ENCODE measurements around the gene RASGRP1.

The RASGRP1 gene

DNA sequence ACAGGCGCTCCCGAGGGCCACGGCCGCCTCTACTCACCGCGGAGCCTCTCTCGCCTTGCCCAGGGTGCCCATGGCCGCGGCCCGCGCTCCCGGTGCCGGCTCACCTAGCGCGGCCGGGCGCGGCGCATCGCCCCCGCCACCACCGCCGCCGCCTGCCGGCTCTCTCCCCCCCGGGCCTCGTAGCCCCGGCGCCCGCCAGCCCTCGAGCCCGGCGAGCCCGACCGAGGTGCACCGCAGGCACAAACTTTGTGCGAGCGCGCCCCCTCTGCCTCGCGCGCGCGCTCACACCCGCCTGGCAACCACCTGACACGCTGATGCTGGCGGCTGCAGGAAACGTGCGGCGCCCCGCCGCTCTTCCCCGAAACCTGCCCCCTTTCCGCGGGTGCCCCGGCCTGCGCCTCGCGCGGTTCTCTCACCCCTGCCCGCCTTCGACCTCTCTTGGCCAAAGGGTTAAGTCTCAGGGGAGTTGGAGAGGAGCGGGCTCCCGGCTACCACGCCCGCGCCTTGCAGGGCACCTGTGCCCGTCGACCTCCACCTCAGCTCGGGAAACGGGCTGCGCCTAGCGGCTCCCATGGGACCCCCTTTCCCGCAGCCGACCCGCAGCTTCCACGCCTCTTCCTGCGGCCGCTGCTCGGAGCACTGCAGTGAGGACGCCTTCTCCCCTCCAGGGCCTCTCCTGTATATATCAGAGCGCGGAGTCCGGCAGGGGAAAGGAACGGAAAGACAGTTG lies at the start of gene RASGRP1:
Gene RASGRP1, minus strand, starts transcription at position 258 of the 730 bp plus-strand sequence. Its CDS starts 186 bp downstream, at position 72.
- Histone ChIP-seq H3K4me2 (ENCODE audit: low read length) (peak within 1 kb of the TSS; percentile 96), H4K20me1 (ENCODE audit: insufficient read depth, low read length) (peaks cover 7% of the 10 kb centered on the region; the same call in 1 of the 2 replicates), H3K4me3 (ENCODE audit: low read length) (peak within 1 kb of the TSS; percentile 88), H3K9me3 (ENCODE audit: insufficient read depth, low read length) (no peaks in the 10 kb centered on the region), H3K36me3 (replicated peaks; ENCODE audit: low read depth, low read length) (peaks cover 17% of the 10 kb centered on the region), H3K27ac (ENCODE audit: low read length) (peak within 1 kb of the TSS; percentile 81), H3K4me1 (ENCODE audit: low read length) (peaks cover 43% of the 10 kb centered on the region), H3K79me2 (ENCODE audit: low read length) (peaks cover 48% of the 10 kb centered on the region), H3K27me3 (ENCODE audit: low read depth, low read length) (no peaks in the 10 kb centered on the region), H2AFZ (ENCODE audit: low read depth, low read length) (peak within 1 kb of the TSS; percentile 57), H3K9ac (ENCODE audit: low read length) (peak within 1 kb of the TSS; percentile 87)
- TF ChIP-seq, protein P1, sequence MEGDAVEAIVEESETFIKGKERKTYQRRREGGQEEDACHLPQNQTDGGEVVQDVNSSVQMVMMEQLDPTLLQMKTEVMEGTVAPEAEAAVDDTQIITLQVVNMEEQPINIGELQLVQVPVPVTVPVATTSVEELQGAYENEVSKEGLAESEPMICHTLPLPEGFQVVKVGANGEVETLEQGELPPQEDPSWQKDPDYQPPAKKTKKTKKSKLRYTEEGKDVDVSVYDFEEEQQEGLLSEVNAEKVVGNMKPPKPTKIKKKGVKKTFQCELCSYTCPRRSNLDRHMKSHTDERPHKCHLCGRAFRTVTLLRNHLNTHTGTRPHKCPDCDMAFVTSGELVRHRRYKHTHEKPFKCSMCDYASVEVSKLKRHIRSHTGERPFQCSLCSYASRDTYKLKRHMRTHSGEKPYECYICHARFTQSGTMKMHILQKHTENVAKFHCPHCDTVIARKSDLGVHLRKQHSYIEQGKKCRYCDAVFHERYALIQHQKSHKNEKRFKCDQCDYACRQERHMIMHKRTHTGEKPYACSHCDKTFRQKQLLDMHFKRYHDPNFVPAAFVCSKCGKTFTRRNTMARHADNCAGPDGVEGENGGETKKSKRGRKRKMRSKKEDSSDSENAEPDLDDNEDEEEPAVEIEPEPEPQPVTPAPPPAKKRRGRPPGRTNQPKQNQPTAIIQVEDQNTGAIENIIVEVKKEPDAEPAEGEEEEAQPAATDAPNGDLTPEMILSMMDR (IDR thresholded peaks at IDR 0.05; ENCODE audit: low read depth, low read length): peak; percentile 25; the same call in 1 of the 2 replicates
- no peak for TF ChIP-seq EZH2phosphoT487 (IDR thresholded peaks at IDR 0.05; ENCODE audit: low read depth)

DNA sequence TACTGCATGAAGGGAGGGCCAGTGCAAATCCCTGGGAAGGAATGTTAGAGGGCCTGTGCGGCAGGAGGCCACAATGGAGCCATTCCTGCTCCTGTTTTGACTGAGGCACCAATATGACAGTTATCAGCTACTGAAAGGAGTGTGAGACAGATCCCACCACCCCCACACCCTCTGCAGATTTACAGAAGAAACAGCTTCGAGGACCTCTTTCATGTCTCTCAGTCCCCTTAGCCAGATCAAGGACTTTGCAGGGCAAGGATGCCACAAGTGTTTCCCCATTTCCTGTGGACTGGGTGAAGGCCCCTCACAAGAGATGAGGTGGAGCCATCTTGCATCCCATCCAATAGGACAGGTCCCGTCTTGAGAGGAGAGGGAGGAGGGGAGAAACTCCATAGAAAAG lies 48.5 kb upstream of the RASGRP1 start:
- H3K27ac ChIP-seq (ENCODE audit: low read length): no peak overlapping the region
- no peaks in the 10 kb centered on the region for H4K20me1 ChIP-seq (ENCODE audit: insufficient read depth, low read length)
- no peak overlapping the region for H2AFZ ChIP-seq (ENCODE audit: low read depth, low read length)
- no peak overlapping the region for H3K4me3 ChIP-seq (ENCODE audit: low read length)
- no peaks in the 10 kb centered on the region for H3K9me3 ChIP-seq (ENCODE audit: insufficient read depth, low read length)
- H3K36me3 ChIP-seq (replicated peaks; ENCODE audit: low read depth, low read length): no peaks in the 10 kb centered on the region
- H3K9ac ChIP-seq (ENCODE audit: low read length): no peak overlapping the region
- peaks cover 5% of the 10 kb centered on the region; the same call in 1 of the 2 replicates for H3K4me1 ChIP-seq (ENCODE audit: low read length)
- H3K27me3 ChIP-seq (ENCODE audit: low read depth, low read length): no peaks in the 10 kb centered on the region; the same call in 1 of the 2 replicates
- no peak overlapping the region for H3K4me2 ChIP-seq (ENCODE audit: low read length)
- no peaks in the 10 kb centered on the region for H3K79me2 ChIP-seq (ENCODE audit: low read length)
- TF ChIP-seq EZH2phosphoT487 (IDR thresholded peaks at IDR 0.05; ENCODE audit: low read depth): no peak
- TF ChIP-seq, protein P1 (IDR thresholded peaks at IDR 0.05; ENCODE audit: low read depth, low read length): no peak

DNA sequence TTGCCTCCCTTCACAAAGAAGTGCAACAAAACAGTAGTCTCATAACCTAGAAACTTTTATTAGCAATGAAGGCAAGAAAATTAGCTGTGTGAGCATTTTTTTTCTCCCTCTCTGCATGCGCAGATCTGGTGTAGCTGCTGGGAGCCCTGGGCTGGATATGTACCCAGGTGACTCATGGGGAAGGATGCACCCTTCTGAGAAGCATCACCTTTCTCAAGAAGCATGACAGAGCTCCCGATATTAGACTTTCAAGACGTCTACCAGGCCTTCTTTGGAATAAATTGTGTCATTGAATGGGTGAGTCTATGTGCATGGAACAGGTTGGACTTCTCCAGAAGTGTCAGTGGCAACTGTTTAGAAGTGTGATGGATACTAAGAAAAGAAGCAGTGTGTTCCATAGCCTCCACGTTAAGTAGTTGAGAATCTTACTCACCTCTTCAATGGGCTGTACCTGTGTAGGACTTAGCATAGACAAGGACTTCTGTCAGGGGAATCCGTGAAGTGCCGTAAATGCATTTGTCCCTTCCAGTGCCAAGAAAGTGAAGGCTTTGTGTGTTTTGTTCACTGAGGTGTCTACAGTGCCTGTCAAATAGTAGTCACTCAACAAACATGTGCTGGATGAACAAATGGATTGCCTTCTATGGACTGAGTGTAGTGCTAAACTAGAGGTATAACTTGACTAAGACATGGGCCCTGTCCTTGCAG lies 47.7 kb upstream of the RASGRP1 start:
- Histone ChIP-seq H3K79me2 (ENCODE audit: low read length) (no peaks in the 10 kb centered on the region), H3K36me3 (replicated peaks; ENCODE audit: low read depth, low read length) (no peaks in the 10 kb centered on the region), H3K4me3 (ENCODE audit: low read length) (no peak overlapping the region), H3K4me1 (ENCODE audit: low read length) (peaks cover 5% of the 10 kb centered on the region; the same call in 1 of the 2 replicates), H3K9ac (ENCODE audit: low read length) (no peak overlapping the region), H2AFZ (ENCODE audit: low read depth, low read length) (no peak overlapping the region), H3K9me3 (ENCODE audit: insufficient read depth, low read length) (no peaks in the 10 kb centered on the region), H4K20me1 (ENCODE audit: insufficient read depth, low read length) (no peaks in the 10 kb centered on the region), H3K4me2 (ENCODE audit: low read length) (no peak overlapping the region), H3K27me3 (ENCODE audit: low read depth, low read length) (no peaks in the 10 kb centered on the region; the same call in 1 of the 2 replicates), H3K27ac (ENCODE audit: low read length) (no peak overlapping the region)
- TF ChIP-seq, protein P1 (IDR thresholded peaks at IDR 0.05; ENCODE audit: low read depth, low read length): no peak
- no peak for TF ChIP-seq EZH2phosphoT487 (IDR thresholded peaks at IDR 0.05; ENCODE audit: low read depth)

DNA sequence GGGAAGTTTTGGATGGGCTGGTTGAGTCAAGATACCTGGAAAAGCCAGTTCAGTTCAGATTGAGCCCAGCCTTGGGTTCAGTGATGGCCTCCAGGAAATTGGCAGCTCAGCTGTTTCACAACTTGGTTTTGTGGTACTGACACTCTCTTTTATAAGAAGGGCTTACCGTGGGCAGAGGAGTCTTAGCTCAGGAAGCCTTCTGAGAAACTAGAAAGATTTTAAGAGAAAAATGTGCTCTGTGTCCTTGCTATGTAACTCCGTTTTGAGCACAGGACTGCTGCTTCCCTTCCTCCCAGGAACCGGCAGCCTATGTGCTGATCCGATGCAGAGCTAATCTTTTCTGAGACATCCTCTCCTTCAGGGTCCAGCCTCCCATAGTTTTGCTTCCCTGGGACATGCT lies 46.6 kb upstream of the RASGRP1 start:
- no peak for TF ChIP-seq EZH2phosphoT487 (IDR thresholded peaks at IDR 0.05; ENCODE audit: low read depth)
- TF ChIP-seq, protein P1 (IDR thresholded peaks at IDR 0.05; ENCODE audit: low read depth, low read length): no peak
- no peak overlapping the region for H3K27ac ChIP-seq (ENCODE audit: low read length)
- no peaks in the 10 kb centered on the region for H3K36me3 ChIP-seq (replicated peaks; ENCODE audit: low read depth, low read length)
- H3K27me3 ChIP-seq (ENCODE audit: low read depth, low read length): no peaks in the 10 kb centered on the region; the same call in 1 of the 2 replicates
- H3K9ac ChIP-seq (ENCODE audit: low read length): no peak overlapping the region
- no peaks in the 10 kb centered on the region for H3K79me2 ChIP-seq (ENCODE audit: low read length)
- H3K4me3 ChIP-seq (ENCODE audit: low read length): no peak overlapping the region
- no peaks in the 10 kb centered on the region for H3K9me3 ChIP-seq (ENCODE audit: insufficient read depth, low read length)
- no peaks in the 10 kb centered on the region for H4K20me1 ChIP-seq (ENCODE audit: insufficient read depth, low read length)
- no peak overlapping the region for H3K4me2 ChIP-seq (ENCODE audit: low read length)
- no peak overlapping the region for H2AFZ ChIP-seq (ENCODE audit: low read depth, low read length)
- peaks cover 5% of the 10 kb centered on the region; the same call in 1 of the 2 replicates for H3K4me1 ChIP-seq (ENCODE audit: low read length)

Data from OCI-LY3 (cell line).